Muscle of back (tissue), 11 donors: ENCODE data around the gene DNAJB14. TPM values are rescaled to one million over a fixed set of nuclear protein-coding genes. Genes with fewer than 3 reads are reported as not detected.

Experiments used
- DNase-seq, 3 donors: peaks; one replicate each; pipeline versions ENCODE4 v3.0.0 to v3.0.0-alpha.2; 2013
- polyA plus RNA-seq, 10 donors: library from polyadenylated mRNA; unstranded; fragments of 120-200 nt; gene quantifications; one replicate each; pipeline ENCODE4 v1.2.1, GENCODE V29; 2013; ENCODE audit not compliant: insufficient read length in 10 of 10

The DNAJB14 gene
- polyA plus RNA-seq, 10 donors = 16.0 to 26.6 (median 21.8) TPM

GRCh38 chr4:99875071-99875470 is 71.3 kb downstream of the DNAJB14 start:
- DNase-seq = no peak

GRCh38 chr4:99872570-99872969 is 73.8 kb downstream of the DNAJB14 start:
- DNase-seq = no peak

GRCh38 chr4:99868126-99868596 is 78.3 kb downstream of the DNAJB14 start:
- DNase-seq = peak; percentile 11 to 17 (median 14)

- DNase-seq = no peak
Observed at GRCh38 chr4:99863804-99864203, 82.6 kb downstream of the DNAJB14 start.

GRCh38 chr4:99861120-99861905 is 85.1 kb downstream of the DNAJB14 start:
- DNase-seq = no peak

- no peak for DNase-seq
Observed at GRCh38 chr4:99860521-99860920, 85.9 kb downstream of the DNAJB14 start.

- no peak for DNase-seq
Observed at GRCh38 chr4:99859618-99860017, 86.8 kb downstream of the DNAJB14 start.

GRCh38 chr4:99857307-99857706 is 89.1 kb downstream of the DNAJB14 start:
- DNase-seq = no peak

- DNase-seq = no peak
Observed at GRCh38 chr4:99856166-99856565, 90.3 kb downstream of the DNAJB14 start.

- DNase-seq = no peak
Observed at GRCh38 chr4:99855678-99856077, 90.7 kb downstream of the DNAJB14 start.

GRCh38 chr4:99853999-99854398 is 92.4 kb downstream of the DNAJB14 start:
- no peak for DNase-seq

GRCh38 chr4:99853190-99853589 is 93.2 kb downstream of the DNAJB14 start:
- no peak for DNase-seq

GRCh38 chr4:99852199-99852749 is 94.1 kb downstream of the DNAJB14 start:
- DNase-seq = no peak

- DNase-seq = no peak
Observed at GRCh38 chr4:99848591-99849001, 97.8 kb downstream of the DNAJB14 start.

- no peak for DNase-seq
Observed at GRCh38 chr4:99847362-99847976, 98.9 kb downstream of the DNAJB14 start.

GRCh38 chr4:99846891-99847290 is 99.5 kb downstream of the DNAJB14 start:
- no peak for DNase-seq

Other genes starting within 250 kb of the DNAJB14 start
- 1 to 10 TPM in 9 of 10 donors, under 1 TPM in 1; 0.87 to 3.0 (median 1.8) TPM for gene DAPP1, start 129.8 kb downstream of the DNAJB14 start, polyA plus RNA-seq
- 10 to 100 TPM; 33.9 to 46.9 (median 38.7) TPM for gene LAMTOR3, start 52.2 kb downstream of the DNAJB14 start, polyA plus RNA-seq
- gene H2AZ1, start 3.7 kb upstream of the DNAJB14 start, polyA plus RNA-seq = 100 to 1,000 TPM; 153 to 289 (median 194) TPM
- gene DDIT4L, start 243.8 kb upstream of the DNAJB14 start, polyA plus RNA-seq = 10 to 100 TPM in 8 of 10 donors, 1 to 10 TPM in 2; 6.0 to 35.5 (median 13.5) TPM